Naive thymus-derived CD4-positive, alpha-beta T cell (primary cell): ENCODE data around the gene SPATA9. TPM values are rescaled to one million over a fixed set of nuclear protein-coding genes. Genes with fewer than 3 reads are reported as not detected.
"Not testable (repeated sequence)": the region's sequence is repeated elsewhere in the genome, so short reads cannot be mapped to it uniquely, and the experiment has no call there.

Source experiments
- ATAC-seq: fragments of 150-1000 bp; cut with Tn5 transposase; 2 replicates; pipeline ENCODE4 v1.10.0; 2021; ENCODE audit warnings: mild to moderate bottlenecking, moderate library complexity
- CTCF ChIA-PET: fragments of 350-600 bp; sonication (Branson Sonifier 250); formaldehyde crosslinking; loops from one replicate; lab custom pipeline; 2021; ENCODE audit warnings: antibody characterized with exemption; lab: Charles Lee
- POLR2A ChIA-PET: fragments of 350-600 bp; sonication (Branson Sonifier 250); formaldehyde crosslinking; loops from one replicate; lab custom pipeline; 2021; ENCODE audit warnings: antibody characterized with exemption, inconsistent platforms; lab: Charles Lee
- DNase-seq, 9 donors: peaks; one replicate each; pipeline versions ENCODE4 v3.0.0 to v3.0.0-alpha.2; 2020 to 2022; ENCODE audit warnings: mixed read lengths in 1 of 9
- H3K27ac ChIP-seq: one replicate; pipeline ENCODE4 v1.7.0; 2013; ENCODE audit warnings: mild to moderate bottlenecking, low read depth, low read length, moderate library complexity
- H3K27me3 ChIP-seq, 2 donors: one replicate each; pipeline ENCODE4 v1.7.0; 2013; ENCODE audit warnings: low read length in 2 of 2, mild to moderate bottlenecking in 2 of 2, moderate library complexity in 2 of 2; ENCODE audit not compliant: control insufficient read depth in 2 of 2, insufficient read depth in 2 of 2
- H3K36me3 ChIP-seq, 3 experiments: 1 replicate in 2 of 3; 2 replicates in 1 of 3; pipeline ENCODE4 v1.7.0; 2013; ENCODE audit warnings: low read length in 3 of 3, mild to moderate bottlenecking in 3 of 3, moderate library complexity in 1 of 3; ENCODE audit not compliant: insufficient read depth in 3 of 3, control insufficient read depth in 2 of 3
- H3K4me1 ChIP-seq, 2 donors: one replicate each; pipeline ENCODE4 v1.7.0; 2013; ENCODE audit warnings: low read length in 2 of 2, mild to moderate bottlenecking in 2 of 2, moderate library complexity in 1 of 2; ENCODE audit not compliant: control insufficient read depth in 2 of 2, insufficient read depth in 2 of 2
- H3K4me3 ChIP-seq: 2 replicates; pipeline ENCODE4 v1.7.0; 2013; ENCODE audit warnings: mild to moderate bottlenecking, low read length
- H3K9me3 ChIP-seq, 3 experiments: 1 replicate in 2 of 3; 2 replicates in 1 of 3; pipeline ENCODE4 v1.7.0; 2013; ENCODE audit warnings: low read length in 3 of 3; ENCODE audit not compliant: control insufficient read depth in 2 of 3
- H3K27ac Mint-ChIP-seq, 9 donors: one replicate each; pipeline ENCODE4 v1.8.0; 2020 to 2022; ENCODE audit warnings: mixed read lengths in 9 of 9, mild to moderate bottlenecking in 8 of 9, moderate library complexity in 5 of 9, inconsistent platforms in 2 of 9
- H3K27me3 Mint-ChIP-seq, 5 donors: one replicate each; pipeline ENCODE4 v1.8.0; 2021 to 2022; ENCODE audit warnings: mixed read lengths in 5 of 5, mild to moderate bottlenecking in 1 of 5
- H3K36me3 Mint-ChIP-seq, 5 donors: one replicate each; pipeline ENCODE4 v1.8.0; 2020 to 2022; ENCODE audit warnings: mixed read lengths in 5 of 5, mild to moderate bottlenecking in 3 of 5, inconsistent platforms in 1 of 5
- H3K4me1 Mint-ChIP-seq, 7 donors: one replicate each; pipeline ENCODE4 v1.8.0; 2020 to 2022; ENCODE audit warnings: mixed read lengths in 7 of 7, mild to moderate bottlenecking in 3 of 7, inconsistent platforms in 1 of 7
- H3K4me3 Mint-ChIP-seq, 10 donors: one replicate each; pipeline ENCODE4 v1.8.0; 2020 to 2022; ENCODE audit warnings: mild to moderate bottlenecking in 10 of 10, mixed read lengths in 10 of 10, moderate library complexity in 6 of 10, inconsistent platforms in 2 of 10
- H3K9me3 Mint-ChIP-seq, 11 donors: one replicate each; pipeline ENCODE4 v1.8.0; 2020 to 2022; ENCODE audit warnings: mixed read lengths in 11 of 11, mild to moderate bottlenecking in 4 of 11, inconsistent platforms in 1 of 11, moderate library complexity in 1 of 11
- intact Hi-C, 2 donors: fragments of 100-400 bp; cut with micrococcal nuclease; formaldehyde crosslinking; loops; one replicate each; pipeline ENCODE4 v1.15.1; 2023
- polyA plus RNA-seq, 2 donors: library from polyadenylated mRNA; unstranded; fragments of 300-500 nt; fragmentation: Illumina TruSeq; gene quantifications; one replicate each; pipeline ENCODE4 v1.2.3, GENCODE V29; 2021
- total RNA-seq, 6 experiments: library from RNA in 5 of 6; stranded (reverse) in 5 of 6; gene quantifications; 1 replicate in 5 of 6; 2 replicates in 1 of 6; pipeline ENCODE4 v1.2.3 and lab custom pipeline; 2021 to 2026

SPATA9 gene
- total and polyA plus RNA-seq, 7 experiments from 2014 or later: 0.66 TPM; not detected in 6

GRCh38 chr5:95706196-95706595, 23.4 kb upstream of the SPATA9 start:
- H3K4me1 Mint-ChIP-seq, H3K27ac Mint-ChIP-seq, H3K36me3 ChIP-seq, POLR2A ChIA-PET, H3K36me3 Mint-ChIP-seq, intact Hi-C loops, H3K27me3 ChIP-seq, H3K9me3 Mint-ChIP-seq, H3K9me3 ChIP-seq, DNase-seq, H3K4me3 ChIP-seq, ATAC-seq, H3K4me3 Mint-ChIP-seq, CTCF ChIA-PET, H3K4me1 ChIP-seq, H3K27ac ChIP-seq: not testable (repeated sequence)
- H3K27me3 Mint-ChIP-seq: peaks cover 0 to 36% (median 0%) of the 10 kb centered on the region in 5 donors

DNA sequence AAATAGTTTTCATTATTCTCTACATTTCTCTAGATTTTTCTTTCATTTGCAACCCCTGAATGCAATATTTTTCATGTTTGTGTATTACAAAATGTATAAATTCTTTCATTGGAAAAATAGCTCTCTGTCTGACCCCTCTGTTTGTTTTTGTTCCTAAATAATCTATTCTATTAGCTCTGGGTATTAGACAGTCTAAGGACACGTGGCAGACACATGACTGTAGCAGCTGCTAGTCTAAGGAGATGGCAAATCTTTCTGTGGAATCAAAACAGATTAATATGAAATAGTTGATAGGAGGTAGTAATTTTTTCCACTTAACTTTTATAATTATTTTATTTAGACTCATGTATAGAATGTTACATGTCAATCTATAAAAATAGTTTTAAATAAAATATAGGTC, 21.4 kb upstream of the SPATA9 start:
- H3K4me1 ChIP-seq: no peaks in the 10 kb centered on the region
- no peak overlapping the region for H3K4me3 Mint-ChIP-seq
- intact Hi-C loops: no loop called here
- H3K27ac Mint-ChIP-seq: no peak overlapping the region
- H3K4me3 ChIP-seq: no peak overlapping the region
- peaks cover 0 to 42% (median 0%) of the 10 kb centered on the region in 5 donors for H3K27me3 Mint-ChIP-seq
- ATAC-seq (no peak), DNase-seq (no peak)
- H3K27ac ChIP-seq: no peak overlapping the region
- no peaks in the 10 kb centered on the region for H3K36me3 ChIP-seq
- H3K4me1 Mint-ChIP-seq: peaks cover 0 to 5% (median 0%) of the 10 kb centered on the region in 7 donors
- peaks cover 0 to 3% (median 0%) of the 10 kb centered on the region in 11 donors for H3K9me3 Mint-ChIP-seq
- H3K27me3 ChIP-seq: no peaks in the 10 kb centered on the region
- H3K9me3 ChIP-seq: no peaks in the 10 kb centered on the region
- H3K36me3 Mint-ChIP-seq: no peaks in the 10 kb centered on the region
- ChIA-PET CTCF (no interaction called here), POLR2A (no interaction called here)

GRCh38 chr5:95701074-95701473, 18.3 kb upstream of the SPATA9 start:
- ATAC-seq: no peak
- no peak overlapping the region for H3K4me3 ChIP-seq
- H3K27me3 Mint-ChIP-seq: peaks cover 0 to 49% (median 5%) of the 10 kb centered on the region in 5 donors
- H3K4me1 Mint-ChIP-seq: peaks cover 0 to under 1% (median 0%) of the 10 kb centered on the region in 7 donors
- H3K27ac ChIP-seq: no peak overlapping the region
- CTCF ChIA-PET: interaction anchor here (0.7 to 0.9 kb wide), 2 partner anchors 12 to 34 kb away, joined by 3 read pairs; no protein-coding TSS in a partner anchor
- H3K4me1 ChIP-seq: no peaks in the 10 kb centered on the region
- peaks cover 0 to 3% (median 0%) of the 10 kb centered on the region in 11 donors for H3K9me3 Mint-ChIP-seq
- H3K36me3 Mint-ChIP-seq: no peaks in the 10 kb centered on the region
- no peak for DNase-seq
- H3K27ac Mint-ChIP-seq: no peak overlapping the region
- no peaks in the 10 kb centered on the region for H3K27me3 ChIP-seq
- no peaks in the 10 kb centered on the region for H3K36me3 ChIP-seq
- no peak overlapping the region for H3K4me3 Mint-ChIP-seq
- H3K9me3 ChIP-seq: no peaks in the 10 kb centered on the region
- POLR2A ChIA-PET: no interaction called here
- intact Hi-C loops: no loop called here

DNA sequence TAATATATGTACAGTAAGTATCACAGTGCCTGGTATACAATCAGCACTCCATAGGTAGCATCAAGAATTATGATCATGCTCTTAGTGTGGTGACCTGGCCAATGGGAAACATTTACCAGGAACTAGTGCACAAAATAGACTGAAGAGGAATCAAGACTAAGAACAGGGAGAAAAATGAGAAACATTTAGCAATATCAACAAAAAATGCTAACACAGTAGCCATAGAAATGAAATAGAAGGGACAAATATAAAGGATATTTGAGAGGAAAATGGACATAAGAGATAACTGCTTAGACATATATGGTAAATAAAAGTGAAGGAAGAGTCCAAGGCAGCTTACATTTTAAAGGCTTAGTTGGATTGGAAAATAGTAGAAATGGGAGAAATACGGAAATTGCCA, 16.5 kb upstream of the SPATA9 start:
- Mint-ChIP-seq H3K27ac (no peak overlapping the region), H3K36me3 (no peaks in the 10 kb centered on the region), H3K4me1 (no peaks in the 10 kb centered on the region), H3K4me3 (no peak overlapping the region), H3K9me3 (peaks cover 0 to 3% (median 0%) of the 10 kb centered on the region in 11 donors), H3K27me3 (peaks cover 0 to 57% (median 5%) of the 10 kb centered on the region in 5 donors)
- ChIA-PET CTCF (no interaction called here), POLR2A (no interaction called here)
- no peak for ATAC-seq
- Histone ChIP-seq H3K27ac (no peak overlapping the region), H3K27me3 (no peaks in the 10 kb centered on the region), H3K4me1 (no peaks in the 10 kb centered on the region), H3K4me3 (no peak overlapping the region), H3K9me3 (no peaks in the 10 kb centered on the region), H3K36me3 (no peaks in the 10 kb centered on the region)
- intact Hi-C loops: no loop called here
- no peak for DNase-seq

DNA sequence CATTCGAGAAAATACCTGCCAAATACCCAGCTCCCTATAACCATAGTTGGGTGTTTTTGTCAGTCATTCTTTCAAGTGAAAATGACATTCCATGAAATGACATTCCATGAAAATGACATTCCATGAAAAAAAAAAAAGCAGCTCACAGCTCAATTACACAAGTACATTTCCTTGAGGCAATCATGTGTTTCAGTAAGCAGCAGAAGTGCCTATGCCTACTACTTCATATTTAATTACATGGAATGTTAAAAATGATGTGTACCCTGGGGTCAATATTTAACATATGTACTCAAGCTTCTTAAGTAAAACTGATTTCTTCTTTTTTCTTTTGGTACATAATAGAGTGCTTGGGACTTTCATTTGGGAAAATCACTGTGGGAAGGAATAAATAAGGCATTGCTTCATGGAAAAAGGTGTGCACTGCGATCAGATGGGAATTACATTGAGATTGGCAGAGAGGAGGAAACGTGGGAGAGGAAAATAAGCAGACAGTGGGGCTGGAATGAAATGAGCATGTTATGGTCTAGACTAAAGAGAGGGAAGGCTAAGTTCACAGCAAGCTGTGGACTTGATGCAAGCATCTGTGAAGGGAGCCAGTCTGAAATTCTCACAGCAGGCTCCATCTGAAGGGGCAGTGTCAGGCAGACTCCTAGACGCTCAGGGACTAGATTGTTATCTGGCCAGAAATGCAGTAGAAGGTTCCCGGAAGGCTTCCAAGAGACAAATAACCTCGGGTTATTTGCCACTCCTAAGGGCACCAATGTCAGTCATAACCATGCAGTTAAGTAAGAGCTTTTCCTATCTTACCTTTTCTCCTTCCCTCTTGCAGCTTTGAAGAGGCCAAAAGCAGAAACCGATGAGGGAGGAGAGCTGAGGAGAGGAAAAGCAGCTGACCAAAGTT, 15.2 kb upstream of the SPATA9 start:
- H3K36me3 Mint-ChIP-seq: no peaks in the 10 kb centered on the region
- DNase-seq (no peak), ATAC-seq (no peak)
- peaks cover 0 to 3% (median 0%) of the 10 kb centered on the region in 11 donors for H3K9me3 Mint-ChIP-seq
- no peaks in the 10 kb centered on the region for H3K27me3 ChIP-seq
- intact Hi-C loops: no loop called here
- H3K4me3 ChIP-seq: no peak overlapping the region
- H3K4me3 Mint-ChIP-seq: no peak overlapping the region
- no peaks in the 10 kb centered on the region for H3K4me1 Mint-ChIP-seq
- POLR2A ChIA-PET: no interaction called here
- no peaks in the 10 kb centered on the region for H3K4me1 ChIP-seq
- H3K27me3 Mint-ChIP-seq: peaks cover 0 to 57% (median 0%) of the 10 kb centered on the region in 5 donors
- CTCF ChIA-PET: interaction anchor here (0.6 to 1.2 kb wide), 2 partner anchors 83 to 315 kb away, joined by 3 to 4 read pairs; no protein-coding TSS in a partner anchor
- H3K36me3 ChIP-seq: no peaks in the 10 kb centered on the region
- H3K9me3 ChIP-seq: no peaks in the 10 kb centered on the region
- H3K27ac ChIP-seq: no peak overlapping the region
- H3K27ac Mint-ChIP-seq: no peak overlapping the region

GRCh38 chr5:95690333-95690732, 7.5 kb upstream of the SPATA9 start:
- no peaks in the 10 kb centered on the region for H3K9me3 ChIP-seq
- peaks cover 0 to 4% (median 0%) of the 10 kb centered on the region in 5 donors for H3K36me3 Mint-ChIP-seq
- no peaks in the 10 kb centered on the region for H3K4me1 ChIP-seq
- H3K4me3 Mint-ChIP-seq: no peak overlapping the region
- intact Hi-C loops: no loop called here
- no peaks in the 10 kb centered on the region for H3K36me3 ChIP-seq
- POLR2A ChIA-PET: no interaction called here
- no peak for DNase-seq
- peaks cover 0 to 1% (median 0%) of the 10 kb centered on the region in 11 donors for H3K9me3 Mint-ChIP-seq
- H3K4me1 Mint-ChIP-seq: no peaks in the 10 kb centered on the region
- H3K4me3 ChIP-seq: no peak overlapping the region
- H3K27ac ChIP-seq: no peak overlapping the region
- CTCF ChIA-PET: no interaction called here
- peaks cover 0 to 37% (median 0%) of the 10 kb centered on the region in 5 donors for H3K27me3 Mint-ChIP-seq
- no peak for ATAC-seq
- no peaks in the 10 kb centered on the region for H3K27me3 ChIP-seq
- no peak overlapping the region for H3K27ac Mint-ChIP-seq
